Measurements from ENCODE around the gene NOC2L.

NOC2L gene

GRCh38 chr1:927234-927633 lies 31.8 kb downstream of the NOC2L start:
- DNase-seq, result no peak

DNA sequence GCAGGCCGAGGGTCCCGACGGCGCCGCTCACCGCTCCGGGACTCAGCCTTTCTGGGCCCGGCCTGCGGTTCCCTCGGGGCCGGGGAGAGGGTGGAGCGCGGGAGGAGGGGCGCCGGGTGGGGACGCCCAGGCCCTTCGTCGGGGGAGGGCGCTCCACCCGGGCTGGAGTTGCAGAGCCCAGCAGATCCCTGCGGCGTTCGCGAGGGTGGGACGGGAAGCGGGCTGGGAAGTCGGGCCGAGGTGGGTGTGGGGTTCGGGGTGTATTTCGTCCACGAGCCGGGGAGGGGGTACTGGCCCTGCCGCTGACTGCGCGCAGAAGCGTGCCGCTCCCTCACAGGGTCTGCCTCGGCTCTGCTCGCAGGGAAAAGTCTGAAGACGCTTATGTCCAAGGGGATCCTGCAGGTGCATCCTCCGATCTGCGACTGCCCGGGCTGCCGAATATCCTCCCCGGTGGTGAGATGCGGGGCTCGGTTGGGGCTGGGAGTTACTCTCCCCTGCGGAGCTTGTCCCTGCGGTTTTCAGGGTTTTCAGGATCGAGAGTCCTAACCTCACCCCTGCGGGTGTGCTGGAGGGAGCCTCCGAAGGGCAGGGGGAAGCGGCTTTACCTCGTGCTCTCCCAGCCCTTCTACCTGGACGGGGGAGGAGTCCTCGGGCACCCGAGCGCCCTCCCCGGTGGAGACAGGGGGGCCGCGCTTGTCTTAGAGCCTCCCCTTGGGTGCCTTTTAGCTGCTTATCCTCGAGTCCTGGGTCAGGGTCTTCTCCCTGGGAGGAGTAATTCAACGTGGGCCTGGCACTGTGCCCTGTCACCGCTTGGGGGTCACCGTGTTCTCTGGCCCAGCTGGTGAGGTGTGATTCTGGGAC lies 33.3 kb downstream of the NOC2L start:
- DNase-seq, result no peak

DNA sequence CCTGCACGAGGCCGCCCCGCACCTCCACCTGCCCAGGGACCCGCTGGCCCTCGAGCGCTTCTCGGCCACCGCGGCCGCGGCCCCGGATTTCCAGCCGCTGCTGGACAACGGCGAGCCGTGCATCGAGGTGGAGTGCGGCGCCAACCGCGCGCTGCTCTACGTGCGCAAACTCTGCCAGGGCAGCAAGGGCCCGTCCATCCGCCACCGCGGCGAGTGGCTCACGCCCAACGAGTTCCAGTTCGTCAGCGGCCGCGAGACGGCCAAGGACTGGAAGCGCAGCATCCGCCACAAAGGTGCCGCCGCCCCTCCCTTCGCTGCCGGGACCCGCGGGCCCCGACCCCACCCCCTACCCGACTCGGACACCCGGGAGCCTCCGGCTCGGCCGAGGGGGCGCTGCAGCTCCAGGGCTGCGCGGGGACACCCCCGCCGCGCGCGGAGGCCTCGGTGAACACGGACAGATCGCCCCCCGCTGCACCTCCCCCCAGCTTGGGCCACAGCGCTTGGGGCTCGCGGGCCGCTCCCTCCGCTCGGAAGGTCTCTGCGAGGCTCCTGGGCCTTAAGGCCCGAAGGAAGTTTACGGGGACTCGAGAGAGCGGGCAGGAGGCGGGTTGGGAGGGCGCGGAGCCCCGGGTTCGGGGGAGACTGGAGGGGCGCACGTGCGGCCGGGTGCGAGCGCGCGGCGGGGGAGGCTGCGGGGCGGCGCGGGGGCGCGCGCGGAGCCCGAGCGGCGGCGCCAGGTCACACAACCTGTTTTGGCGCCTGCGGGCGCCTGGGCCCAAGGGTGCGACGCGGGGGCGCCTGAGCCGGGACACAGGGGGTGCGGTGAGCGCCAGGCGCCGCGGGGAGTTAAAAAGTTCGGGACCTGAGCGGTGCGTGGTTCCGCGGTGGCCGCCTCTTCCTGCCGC lies 34.1 kb downstream of the NOC2L start:
- DNase-seq, result no peak

DNA sequence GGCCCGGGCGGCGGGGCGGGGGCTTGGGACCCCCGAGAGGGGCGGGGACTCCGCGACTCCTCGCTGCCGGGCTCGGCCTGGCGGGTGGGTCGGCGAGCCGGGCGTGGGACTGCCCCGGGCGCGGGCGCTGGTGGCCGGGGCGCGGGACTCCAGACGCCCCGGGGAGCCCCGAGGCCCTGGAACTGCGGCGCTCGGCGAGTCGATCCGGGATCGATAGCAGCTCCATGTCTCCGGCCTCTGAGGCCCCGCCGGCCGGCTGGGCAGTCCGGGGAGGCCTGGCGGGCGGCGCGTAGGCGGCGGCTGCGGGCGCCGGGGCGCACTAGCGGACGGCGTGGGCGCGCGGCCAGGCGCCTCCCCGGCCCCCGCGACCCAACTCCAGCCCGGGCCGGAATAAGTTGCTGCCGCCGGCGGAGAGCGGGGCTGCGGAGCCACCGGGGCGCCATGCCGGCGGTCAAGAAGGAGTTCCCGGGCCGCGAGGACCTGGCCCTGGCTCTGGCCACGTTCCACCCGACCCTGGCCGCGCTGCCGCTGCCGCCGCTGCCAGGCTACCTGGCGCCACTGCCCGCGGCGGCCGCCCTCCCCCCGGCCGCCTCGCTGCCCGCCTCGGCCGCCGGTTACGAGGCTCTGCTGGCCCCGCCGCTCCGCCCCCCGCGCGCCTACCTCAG lies 34.9 kb downstream of the NOC2L start:
- DNase-seq, result no peak

DNA sequence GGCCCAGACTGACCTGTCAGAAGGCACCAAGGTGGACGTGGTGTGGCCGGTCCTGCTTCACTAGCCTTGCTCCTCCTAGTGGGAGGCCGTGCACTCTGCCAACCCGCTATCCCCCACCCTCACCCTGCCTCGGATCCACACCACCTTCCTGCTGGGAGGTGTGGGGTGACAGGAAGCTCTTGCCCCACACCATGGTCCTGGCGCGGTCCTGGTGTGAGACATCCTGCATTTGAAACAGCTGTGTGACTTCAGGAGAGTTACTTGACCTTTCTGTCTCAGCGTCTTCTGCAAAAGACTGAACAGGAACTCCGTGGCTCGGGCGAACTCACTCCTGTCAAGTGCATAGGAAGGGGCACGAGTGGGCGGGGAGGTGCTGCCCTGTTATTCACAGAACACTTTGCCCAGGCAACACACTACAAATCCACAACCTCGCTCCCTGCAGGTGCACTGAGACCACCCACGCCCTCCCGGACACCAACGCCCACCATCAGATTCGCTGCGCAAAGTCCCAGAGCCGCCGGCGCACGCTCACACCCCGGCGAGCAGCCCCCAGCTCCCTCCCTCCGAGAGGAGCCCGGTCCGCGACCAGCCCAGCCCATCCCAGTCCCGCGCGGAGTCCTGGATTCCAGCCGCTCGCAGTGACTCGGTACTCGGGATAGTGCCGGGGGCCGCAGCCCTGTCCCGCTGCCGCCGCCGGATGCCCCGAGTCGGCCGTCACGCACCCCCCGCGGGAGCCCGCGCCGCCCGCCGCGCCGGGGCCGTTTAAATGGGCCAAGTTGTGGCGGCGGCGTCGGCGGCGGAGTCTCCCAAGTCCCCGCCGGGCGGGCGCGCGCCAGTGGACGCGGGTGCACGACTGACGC lies 35.7 kb downstream of the NOC2L start, which contains the start of gene SAMD11:
Gene SAMD11 (plus strand): TSS at position 793 of the 860 bp plus-strand sequence. CDS start 509 bp downstream, outside the sequence.
- no peak for DNase-seq

DNA sequence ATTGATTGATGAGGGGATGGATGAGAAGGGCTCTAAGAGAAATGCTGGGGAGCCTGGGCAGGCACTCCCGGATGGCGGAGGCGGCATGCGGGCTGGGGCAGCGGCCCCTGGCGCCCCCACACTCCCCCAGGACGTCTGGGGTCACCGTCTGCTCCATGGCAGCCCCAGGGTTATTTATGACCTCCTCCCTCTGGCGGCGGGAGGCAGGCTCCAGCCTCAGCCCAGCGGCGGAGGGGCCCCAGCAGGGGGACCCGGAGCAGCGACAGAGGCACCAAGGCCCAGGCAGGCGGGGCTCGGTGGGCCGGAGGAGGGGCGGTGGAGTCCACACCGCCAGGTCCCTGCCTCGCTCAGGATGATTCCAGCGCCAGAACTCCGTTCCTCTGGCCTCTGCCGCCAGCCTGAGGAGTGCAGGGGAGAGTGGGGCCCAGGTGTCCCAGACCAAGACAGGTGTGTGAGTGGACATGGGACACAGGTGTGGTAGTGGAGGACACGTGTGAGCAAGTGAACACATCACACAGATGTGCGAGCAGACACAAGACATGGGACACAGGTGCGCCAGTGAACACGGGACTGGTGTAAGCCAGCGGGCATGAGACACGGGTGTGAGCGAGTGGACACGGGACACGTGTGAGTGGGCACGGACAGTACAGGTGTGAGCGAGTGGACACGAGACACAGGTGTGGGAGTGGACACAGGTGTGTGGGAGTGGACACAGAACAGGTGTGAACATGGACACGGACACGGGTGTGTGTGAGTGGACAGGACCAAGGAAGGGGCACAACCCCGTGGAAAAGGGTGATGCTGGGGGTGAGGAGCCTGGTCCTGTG lies 37.8 kb downstream of the NOC2L start:
- no peak for DNase-seq

- no peak for DNase-seq
Measured at GRCh38 chr1:920521-920920, 38.5 kb downstream of the NOC2L start.

DNA sequence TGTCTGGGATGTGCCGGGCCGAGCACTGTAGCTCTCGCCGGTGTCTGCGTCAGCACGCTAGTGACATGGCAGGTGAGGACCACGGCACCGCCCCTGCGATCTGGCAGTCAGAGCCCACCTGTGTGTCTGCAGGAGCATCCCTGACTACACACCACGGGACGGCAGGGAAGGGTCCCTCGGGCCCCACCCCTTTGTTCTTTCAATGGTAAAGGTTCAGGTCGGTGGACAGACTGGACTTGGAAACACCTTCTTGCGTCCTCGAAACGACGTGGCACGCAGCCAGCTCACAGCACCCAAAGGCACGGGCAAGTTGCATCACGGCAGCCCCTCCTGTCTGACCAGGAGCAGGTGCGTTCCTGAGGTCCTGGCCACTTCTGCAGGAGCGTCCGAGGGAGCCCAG lies 39.0 kb downstream of the NOC2L start:
- DNase-seq, result no peak

- no peak for DNase-seq
Measured at GRCh38 chr1:919271-919872, 39.7 kb downstream of the NOC2L start.

DNA sequence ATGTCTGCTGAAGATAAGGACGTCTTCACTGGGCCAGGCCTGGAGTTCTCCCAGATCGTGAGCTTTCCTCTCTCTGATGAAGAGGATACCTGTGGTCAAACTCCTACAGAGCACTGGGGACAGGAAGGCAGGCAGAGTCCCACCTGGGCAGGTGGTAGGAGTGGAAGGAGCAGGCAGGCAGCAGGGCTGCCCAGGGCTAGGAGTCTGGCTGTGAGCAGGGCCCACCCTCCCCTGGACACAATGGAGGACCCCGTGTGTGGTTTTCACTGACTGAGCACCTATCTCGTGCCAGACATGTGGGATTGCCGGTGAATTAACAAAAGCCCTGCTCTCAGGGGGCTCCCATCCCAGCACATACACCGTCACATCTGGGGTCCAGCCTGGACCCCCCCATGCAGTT lies 40.2 kb downstream of the NOC2L start:
- no peak for DNase-seq

DNA sequence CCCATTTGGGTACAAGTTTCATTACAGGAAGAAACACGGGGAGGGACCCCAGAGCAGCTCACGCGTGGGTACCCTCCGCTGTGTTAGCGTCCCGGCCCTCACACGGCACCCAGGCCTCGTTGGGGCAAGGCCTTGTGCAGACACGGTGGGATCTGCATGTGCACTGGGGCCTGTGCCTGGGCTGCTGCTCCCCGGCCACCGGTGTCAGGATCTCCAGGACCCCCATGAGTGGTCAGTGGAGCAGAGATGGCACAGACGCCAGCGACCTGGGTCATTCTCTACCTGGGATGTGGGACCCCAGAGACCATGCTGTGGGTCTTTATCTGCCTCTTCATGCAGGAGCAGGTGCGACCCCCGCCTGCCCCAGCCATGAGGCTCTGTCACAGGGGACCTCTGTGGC lies 40.7 kb downstream of the NOC2L start:
- no peak for DNase-seq

- no peak for DNase-seq
Measured at GRCh38 chr1:917466-918091, 41.5 kb downstream of the NOC2L start.

DNA sequence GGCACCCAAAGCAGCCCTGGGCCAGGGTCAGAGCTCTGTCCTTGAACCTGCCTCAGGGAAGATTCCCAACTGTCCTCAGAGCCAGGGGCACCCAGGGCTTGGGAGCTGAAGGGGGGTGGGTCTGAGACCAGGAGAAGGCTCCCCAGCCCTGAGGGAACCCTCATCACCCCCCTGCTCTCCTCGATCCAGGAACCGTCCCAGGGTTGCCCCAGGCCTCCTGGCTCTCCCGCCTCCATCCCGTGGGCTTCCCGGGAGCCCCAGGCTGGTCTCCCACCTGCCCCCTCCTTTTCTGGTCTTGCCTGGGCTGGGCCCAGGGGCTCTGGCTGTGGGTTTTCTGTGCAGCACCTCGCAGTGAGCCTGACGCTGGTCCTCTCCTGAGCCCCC lies 42.0 kb downstream of the NOC2L start:
- DNase-seq, result no peak

DNA sequence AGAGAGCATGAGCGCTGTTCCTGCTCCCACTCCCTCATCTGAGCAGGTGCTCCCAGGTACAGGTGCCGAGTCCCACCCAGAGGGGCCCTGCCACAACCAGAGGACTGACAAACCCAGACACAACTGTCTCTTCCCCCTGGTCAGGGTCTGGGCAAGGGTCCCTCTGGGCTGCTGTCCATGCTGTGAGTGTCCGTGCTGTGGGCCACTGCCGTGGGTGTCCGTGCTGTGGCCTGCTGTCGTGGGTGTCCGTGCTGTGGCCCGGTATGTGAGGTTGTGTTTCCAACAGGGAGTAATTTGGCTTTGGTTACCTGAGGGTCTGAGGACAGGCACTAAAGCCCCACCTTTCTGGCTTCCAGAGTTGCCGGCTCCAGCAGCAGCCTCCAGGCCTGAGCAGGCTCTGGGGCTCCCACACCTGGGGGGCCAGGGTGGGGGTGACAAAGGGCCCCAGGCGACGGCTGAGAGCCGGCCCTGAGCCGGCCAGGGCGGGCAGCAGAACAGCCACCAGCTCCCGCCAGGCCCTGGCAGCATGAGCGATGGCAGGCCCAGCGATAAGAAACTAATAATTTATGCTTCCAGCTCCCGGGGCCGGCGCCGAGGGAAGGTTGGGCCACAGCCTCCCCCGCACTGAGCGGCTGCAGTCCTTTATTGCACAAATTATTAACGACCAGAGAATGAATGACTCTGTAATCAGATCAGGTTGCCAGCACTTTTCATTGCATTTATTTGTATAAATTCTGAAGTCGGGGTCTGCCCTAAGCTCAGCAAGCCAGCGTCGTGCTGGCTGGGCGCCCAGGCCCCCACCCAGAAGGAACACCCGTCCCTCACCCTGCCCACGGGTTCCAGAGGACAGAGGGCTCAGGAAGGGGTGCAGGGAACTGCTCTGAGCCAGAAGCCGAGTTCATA lies 42.6 kb downstream of the NOC2L start:
- no peak for DNase-seq

GRCh38 chr1:915295-916172 lies 43.5 kb downstream of the NOC2L start:
- no peak for DNase-seq

DNA sequence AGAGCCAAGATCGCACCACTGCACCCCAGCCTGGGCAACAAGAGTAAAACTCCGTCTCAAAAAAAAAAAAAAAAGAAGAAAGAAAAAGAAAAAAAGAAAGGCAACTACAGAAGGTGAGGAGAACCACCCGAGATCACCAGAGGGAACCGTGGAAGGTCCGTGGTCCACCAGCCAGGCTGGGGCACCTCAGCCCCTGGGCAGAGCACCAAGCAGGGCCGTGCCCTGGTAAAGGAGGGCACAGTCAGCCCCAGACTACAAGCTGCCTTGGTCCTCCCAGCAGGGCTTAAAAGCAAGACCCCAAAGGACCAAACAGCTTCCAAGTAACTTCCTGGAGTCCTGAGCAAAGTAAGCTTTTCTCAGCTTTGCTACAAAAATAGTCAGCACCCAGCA lies 44.2 kb downstream of the NOC2L start:
- DNase-seq, result no peak

- no peak for DNase-seq
Measured at GRCh38 chr1:914131-914890, 44.7 kb downstream of the NOC2L start.

Data from NCI-H2081 treated with DMSO at 0.1 percent for 48 hours (cell line).